GDM1 (cell line): ENCODE results near the gene DDX39A.
A peak's percentile ranks its signal among the peaks of the same experiment; 100 is the strongest.

Experiments used
- DNase-seq: peaks from one replicate; lab custom pipeline; 2025; lab: John Stamatoyannopoulos, UW

DDX39A gene

GRCh38 chr19:14363183-14364097, 55.7 kb downstream of the DDX39A start:
- DNase-seq: peak; percentile 19

DNA sequence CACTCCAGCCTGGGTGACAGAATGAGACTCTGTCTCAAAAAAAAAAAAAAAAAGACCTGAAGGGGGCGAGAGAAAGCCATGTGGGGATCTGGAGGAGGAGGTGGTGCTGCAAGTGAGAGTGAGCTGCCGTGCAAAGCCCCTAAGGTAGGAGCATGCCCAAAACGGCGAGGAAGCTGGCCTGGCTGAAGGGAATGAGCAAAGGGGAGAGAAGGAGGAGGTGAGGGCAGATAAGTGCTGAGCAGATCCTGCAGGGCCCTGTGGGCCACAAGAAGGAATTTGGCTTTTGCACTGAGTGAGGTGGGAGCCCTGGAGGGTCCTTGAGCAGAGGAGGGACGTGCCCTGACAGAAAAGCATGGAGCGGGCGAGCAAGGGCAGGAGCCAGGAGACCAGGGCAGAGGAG, 57.3 kb downstream of the DDX39A start:
- peak; percentile 56 for DNase-seq
